GM21576 (cell line): ENCODE results near the gene EMP1.
"Not testable (repeated sequence)": the region's sequence is repeated elsewhere in the genome, so short reads cannot be mapped to it uniquely, and the experiment has no call there.

Experiments used
- ATAC-seq: cut with Tn5 transposase; IDR thresholded peaks from one replicate; pipeline ENCODE4 v1.9.1; 2021; ENCODE audit warnings: mild to moderate bottlenecking, moderate library complexity; ENCODE audit not compliant: unreplicated experiment

EMP1 gene

GRCh38 chr12:13253966-13254760 is 57.6 kb downstream of the EMP1 start:
- ATAC-seq = no peak

GRCh38 chr12:13255792-13256691 is 59.5 kb downstream of the EMP1 start:
- ATAC-seq = peak; percentile 100

- ATAC-seq = no peak
These were observed 60.1 kb downstream of the EMP1 start for GRCh38 chr12:13256692-13257045.

GRCh38 chr12:13257356-13257875 is 60.9 kb downstream of the EMP1 start:
- no peak for ATAC-seq

- no peak for ATAC-seq
These were observed 61.7 kb downstream of the EMP1 start for GRCh38 chr12:13258197-13258596.

GRCh38 chr12:13258717-13259119 is 62.2 kb downstream of the EMP1 start:
- ATAC-seq = no peak

GRCh38 chr12:13259625-13260024 is 63.1 kb downstream of the EMP1 start:
- ATAC-seq = not testable (repeated sequence)

GRCh38 chr12:13267826-13268225 is 71.3 kb downstream of the EMP1 start:
- not testable (repeated sequence) for ATAC-seq

GRCh38 chr12:13268581-13268980 is 72.1 kb downstream of the EMP1 start:
- no peak for ATAC-seq
